Retinal pigment epithelial cell (primary cell): ENCODE measurements around the gene DDIAS.
"Not testable (repeated sequence)": the region's sequence is repeated elsewhere in the genome, so short reads cannot be mapped to it uniquely, and the experiment has no call there.

ENCODE experiments used
- DNase-seq: peaks from one replicate; pipeline ENCODE4 v3.0.0-alpha.2; 2010; ENCODE audit warnings: low read depth
- H3K4me3 ChIP-seq: 2 replicates; pipeline ENCODE4 v1.5.1; 2011; ENCODE audit warnings: mild to moderate bottlenecking, low read length, control low read depth, moderate library complexity
- TF ChIP-seq, protein P1 (sequence below): conservative IDR thresholded peaks from 2 replicates; pipeline ENCODE4 v1.5.1; 2011; ENCODE audit warnings: low read depth, low read length, control low read depth, inconsistent platforms

DDIAS gene

DNA sequence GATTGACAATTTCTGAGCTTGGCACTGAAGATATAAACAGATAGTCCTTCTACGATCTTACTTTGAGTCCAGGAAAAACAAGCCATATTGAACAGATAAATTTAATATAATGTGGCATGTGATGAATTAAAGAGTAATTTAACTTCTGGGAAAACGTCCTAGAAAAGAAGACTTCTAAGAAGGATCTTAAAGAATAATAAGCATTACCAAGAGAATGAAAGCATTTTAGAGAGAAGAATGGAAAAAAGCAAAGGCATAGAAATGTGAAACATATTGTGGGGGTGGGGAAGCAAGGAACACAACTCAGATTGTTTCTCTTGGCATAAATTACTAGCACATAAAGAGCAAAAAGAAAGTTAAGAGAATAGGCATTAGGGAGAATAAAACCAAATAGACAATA lies 5.4 kb downstream of the DDIAS start:
- TF ChIP-seq, protein P1, sequence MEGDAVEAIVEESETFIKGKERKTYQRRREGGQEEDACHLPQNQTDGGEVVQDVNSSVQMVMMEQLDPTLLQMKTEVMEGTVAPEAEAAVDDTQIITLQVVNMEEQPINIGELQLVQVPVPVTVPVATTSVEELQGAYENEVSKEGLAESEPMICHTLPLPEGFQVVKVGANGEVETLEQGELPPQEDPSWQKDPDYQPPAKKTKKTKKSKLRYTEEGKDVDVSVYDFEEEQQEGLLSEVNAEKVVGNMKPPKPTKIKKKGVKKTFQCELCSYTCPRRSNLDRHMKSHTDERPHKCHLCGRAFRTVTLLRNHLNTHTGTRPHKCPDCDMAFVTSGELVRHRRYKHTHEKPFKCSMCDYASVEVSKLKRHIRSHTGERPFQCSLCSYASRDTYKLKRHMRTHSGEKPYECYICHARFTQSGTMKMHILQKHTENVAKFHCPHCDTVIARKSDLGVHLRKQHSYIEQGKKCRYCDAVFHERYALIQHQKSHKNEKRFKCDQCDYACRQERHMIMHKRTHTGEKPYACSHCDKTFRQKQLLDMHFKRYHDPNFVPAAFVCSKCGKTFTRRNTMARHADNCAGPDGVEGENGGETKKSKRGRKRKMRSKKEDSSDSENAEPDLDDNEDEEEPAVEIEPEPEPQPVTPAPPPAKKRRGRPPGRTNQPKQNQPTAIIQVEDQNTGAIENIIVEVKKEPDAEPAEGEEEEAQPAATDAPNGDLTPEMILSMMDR, result no peak
- DNase-seq, result no peak
- no peak overlapping the region for H3K4me3 ChIP-seq

DNA sequence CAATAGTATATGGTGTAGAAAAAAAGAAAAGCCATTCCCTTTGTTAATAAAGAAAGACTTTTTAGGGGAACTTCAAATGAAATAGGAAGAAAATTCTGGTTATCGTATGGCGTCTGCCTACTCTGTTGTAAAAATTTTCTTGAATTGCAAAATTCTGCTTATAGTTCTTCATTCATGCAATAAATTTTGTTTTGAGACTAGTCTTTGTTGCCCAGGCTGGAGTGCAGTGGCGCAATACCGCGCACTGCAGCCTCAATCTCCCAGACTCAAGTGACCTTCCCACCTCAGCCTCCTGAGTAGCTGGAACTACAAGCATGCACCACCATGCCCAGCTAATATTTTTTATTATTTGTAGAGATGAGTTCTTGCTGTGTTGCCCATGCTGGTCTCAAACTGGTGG lies 5.8 kb downstream of the DDIAS start:
- TF ChIP-seq, protein P1, result no peak
- no peak for DNase-seq
- H3K4me3 ChIP-seq, result no peak overlapping the region

DNA sequence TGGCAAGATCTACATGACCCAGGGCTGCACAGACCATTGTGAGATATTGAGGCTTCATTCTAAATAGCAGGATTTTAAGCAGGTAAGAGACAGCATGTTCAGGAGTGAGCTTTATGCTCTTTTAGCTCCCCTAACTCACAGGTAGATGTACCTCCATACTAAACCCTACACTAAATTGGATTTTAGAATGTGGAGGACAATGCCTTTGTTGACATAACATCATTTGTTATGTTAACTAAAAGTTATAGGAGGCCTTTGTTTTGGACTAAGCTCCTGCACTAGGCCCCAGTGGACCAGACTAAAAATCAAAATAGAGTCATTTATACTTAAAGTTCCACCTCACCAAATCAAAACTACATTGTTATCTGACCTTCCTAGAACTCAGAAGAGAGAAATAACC lies 6.8 kb downstream of the DDIAS start:
- TF ChIP-seq, protein P1, result no peak
- DNase-seq, result no peak
- no peak overlapping the region for H3K4me3 ChIP-seq

DNA sequence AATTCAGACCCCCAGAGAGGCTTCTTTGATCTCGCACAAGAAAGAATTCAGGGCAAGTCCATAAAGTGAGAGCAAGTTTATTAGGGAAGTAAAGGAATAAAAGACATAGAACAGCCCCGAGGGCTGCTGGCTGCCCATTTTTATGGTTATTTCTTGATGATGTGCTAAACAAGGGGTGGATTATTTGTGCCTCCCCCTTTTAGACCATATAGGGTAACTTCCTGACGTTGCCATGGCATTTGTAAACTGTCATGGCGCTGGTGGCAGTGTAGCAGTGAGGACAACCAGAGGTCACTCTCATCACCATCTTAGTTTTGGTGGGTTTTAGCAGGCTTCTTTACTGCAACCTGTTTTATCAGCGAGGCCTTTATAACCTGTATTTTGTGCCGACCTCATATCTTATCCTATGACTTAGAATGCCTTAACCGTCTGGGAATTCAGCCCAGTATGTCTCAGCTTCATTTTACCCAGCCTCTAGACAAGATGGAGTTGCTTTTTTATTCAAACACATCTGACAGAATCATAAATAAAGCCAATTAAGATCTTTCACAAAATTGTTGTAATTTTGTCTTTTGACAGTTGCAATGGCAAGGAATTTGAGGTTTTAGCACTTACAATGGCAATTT lies 7.6 kb downstream of the DDIAS start:
- no peak for DNase-seq
- no peak overlapping the region for H3K4me3 ChIP-seq
- TF ChIP-seq, protein P1, result no peak

DNA sequence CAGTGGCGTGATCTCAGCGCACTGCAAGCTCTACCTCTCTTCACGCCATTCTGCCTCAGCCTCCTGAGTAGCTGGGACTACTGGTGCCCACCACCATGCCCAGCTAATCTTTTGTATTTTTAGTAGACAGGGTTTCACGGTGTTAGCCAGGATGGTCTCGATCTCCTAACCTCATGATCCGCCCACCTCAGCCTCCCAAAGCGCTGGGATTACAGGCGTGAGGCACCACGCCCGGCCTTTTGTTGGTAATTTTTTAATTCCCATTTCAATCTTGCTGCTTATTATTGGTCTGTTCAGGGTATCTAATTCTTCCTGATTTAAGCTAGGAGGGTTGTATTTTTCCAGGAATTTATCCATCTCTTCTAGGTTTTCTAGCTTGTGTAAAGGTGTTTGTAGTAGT lies 18.2 kb downstream of the DDIAS start:
- not testable (repeated sequence) for H3K4me3 ChIP-seq, DNase-seq

DNA sequence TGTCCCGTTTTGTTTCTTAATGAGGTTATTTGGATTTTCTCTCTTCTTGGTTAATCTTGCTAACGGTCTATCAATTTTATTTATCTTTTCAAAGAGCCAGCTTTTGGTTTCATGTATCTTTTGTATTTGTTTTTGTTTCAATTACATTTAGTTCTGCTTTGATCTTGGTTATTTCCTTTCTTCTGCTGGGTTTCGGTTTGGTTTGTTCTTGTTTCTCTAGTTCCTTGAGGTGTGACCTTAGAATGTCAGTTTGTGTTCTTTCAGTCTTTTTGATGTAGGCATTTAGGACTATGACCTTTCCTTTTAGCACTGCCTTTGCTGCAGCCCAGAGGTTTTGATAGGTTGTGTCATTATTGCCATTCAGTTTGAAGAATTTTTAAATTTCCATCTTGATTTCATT lies 18.7 kb downstream of the DDIAS start:
- DNase-seq, H3K4me3 ChIP-seq: not testable (repeated sequence)

DNA sequence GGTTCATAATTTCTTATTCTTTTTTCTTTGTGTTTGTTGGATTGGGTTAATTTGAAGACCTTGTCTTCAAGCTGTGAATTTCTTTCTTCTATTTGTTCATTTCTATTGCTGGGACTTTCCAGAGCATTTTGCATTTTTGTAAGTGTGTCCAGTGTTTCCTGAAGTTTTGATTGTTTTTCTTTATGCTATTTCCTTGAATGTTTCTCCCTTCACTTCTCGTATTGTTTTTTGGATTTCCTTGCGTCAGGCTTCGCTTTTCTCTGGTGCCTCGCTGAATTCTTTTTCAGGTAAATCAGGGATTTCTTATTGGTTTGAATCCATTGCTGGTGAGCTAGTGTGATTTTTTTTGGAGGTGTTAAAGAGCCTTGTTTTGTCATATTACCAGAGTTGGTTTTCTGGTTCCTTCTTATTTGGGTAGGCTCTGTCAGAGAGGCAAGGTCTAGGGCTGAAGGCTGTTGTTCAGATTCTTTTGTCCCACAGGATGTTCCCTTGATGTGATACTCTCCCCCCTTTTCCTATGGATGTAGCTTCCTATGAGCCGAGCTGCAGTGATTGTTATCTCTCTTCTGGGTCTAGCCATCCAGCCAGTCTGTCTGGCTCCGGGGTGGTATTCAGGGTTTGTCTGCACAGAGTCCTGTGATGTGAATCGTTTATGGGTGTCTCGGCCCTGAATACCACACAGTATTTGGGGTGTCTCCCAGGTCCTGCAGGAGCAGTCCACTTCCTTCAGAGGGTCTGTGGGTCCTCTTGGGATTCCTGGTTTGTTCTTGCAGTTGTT lies 21.0 kb downstream of the DDIAS start:
- DNase-seq, H3K4me3 ChIP-seq: not testable (repeated sequence)

DNA sequence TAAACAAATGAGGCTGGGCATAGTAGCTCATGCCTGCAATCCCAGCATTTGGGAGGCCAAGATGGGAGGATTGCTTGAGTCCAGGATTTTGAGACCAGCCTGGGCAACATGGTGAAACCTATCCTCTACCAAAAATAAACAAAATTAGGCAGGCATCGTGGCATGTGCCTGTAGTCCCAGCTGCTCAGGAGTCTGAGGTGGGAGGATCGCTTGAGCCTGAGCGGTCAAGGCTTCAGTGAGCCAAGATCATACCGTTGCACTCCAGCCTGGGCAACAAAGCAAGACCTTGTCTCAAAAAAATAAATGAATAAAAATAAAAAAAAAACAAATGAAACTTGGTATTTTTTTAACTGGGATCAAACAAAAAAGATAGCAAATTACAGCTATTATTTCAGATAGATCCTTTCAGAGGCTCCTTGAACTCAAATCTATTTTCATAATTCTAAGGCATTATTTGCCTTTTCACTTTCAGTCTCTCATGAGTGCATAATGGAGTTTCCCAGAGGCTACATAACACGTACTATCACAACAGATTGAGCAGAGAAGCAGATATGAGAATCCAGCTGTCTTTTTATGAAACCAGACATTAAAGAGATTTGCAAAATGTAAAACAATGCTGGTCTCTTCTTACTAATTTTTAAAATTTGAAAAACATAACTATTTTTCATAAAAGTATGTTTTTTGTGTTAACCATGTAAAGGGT lies 23.1 kb downstream of the DDIAS start:
- no peak overlapping the region for H3K4me3 ChIP-seq
- TF ChIP-seq, protein P1, result no peak
- DNase-seq, result no peak
